C4-2B (cell line): Measurements from ENCODE around the gene SNAP25.

Source experiments
- ZFX ChIP-seq: fragments of 450-650 bp; IDR thresholded peaks from 2 replicates; pipeline ENCODE4 v1.6.1; 2017
- TF ChIP-seq, protein P1 (sequence below): fragments of 450-650 bp; conservative IDR thresholded peaks from 2 replicates; pipeline ENCODE4 v1.5.1; 2017; ENCODE audit warnings: mild to moderate bottlenecking

GRCh38 chr20:10282979-10283456 is 64.4 kb downstream of the SNAP25 start:
- TF ChIP-seq, protein P1, sequence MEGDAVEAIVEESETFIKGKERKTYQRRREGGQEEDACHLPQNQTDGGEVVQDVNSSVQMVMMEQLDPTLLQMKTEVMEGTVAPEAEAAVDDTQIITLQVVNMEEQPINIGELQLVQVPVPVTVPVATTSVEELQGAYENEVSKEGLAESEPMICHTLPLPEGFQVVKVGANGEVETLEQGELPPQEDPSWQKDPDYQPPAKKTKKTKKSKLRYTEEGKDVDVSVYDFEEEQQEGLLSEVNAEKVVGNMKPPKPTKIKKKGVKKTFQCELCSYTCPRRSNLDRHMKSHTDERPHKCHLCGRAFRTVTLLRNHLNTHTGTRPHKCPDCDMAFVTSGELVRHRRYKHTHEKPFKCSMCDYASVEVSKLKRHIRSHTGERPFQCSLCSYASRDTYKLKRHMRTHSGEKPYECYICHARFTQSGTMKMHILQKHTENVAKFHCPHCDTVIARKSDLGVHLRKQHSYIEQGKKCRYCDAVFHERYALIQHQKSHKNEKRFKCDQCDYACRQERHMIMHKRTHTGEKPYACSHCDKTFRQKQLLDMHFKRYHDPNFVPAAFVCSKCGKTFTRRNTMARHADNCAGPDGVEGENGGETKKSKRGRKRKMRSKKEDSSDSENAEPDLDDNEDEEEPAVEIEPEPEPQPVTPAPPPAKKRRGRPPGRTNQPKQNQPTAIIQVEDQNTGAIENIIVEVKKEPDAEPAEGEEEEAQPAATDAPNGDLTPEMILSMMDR, result no peak
- TF ChIP-seq ZFX, result no peak
